GM12801 (cell line): ENCODE data around the gene TMEM150A.

ENCODE experiments used
- TF ChIP-seq, protein P1 (sequence below): IDR thresholded peaks from one replicate; pipeline ENCODE4 v1.5.1; 2011; ENCODE audit warnings: control low read depth; ENCODE audit not compliant: insufficient read length; ENCODE audit errors: extremely low read depth

Gene TMEM150A

GRCh38 chr2:85600235-85600575 is 2.3 kb downstream of the TMEM150A start:
- TF ChIP-seq, protein P1, sequence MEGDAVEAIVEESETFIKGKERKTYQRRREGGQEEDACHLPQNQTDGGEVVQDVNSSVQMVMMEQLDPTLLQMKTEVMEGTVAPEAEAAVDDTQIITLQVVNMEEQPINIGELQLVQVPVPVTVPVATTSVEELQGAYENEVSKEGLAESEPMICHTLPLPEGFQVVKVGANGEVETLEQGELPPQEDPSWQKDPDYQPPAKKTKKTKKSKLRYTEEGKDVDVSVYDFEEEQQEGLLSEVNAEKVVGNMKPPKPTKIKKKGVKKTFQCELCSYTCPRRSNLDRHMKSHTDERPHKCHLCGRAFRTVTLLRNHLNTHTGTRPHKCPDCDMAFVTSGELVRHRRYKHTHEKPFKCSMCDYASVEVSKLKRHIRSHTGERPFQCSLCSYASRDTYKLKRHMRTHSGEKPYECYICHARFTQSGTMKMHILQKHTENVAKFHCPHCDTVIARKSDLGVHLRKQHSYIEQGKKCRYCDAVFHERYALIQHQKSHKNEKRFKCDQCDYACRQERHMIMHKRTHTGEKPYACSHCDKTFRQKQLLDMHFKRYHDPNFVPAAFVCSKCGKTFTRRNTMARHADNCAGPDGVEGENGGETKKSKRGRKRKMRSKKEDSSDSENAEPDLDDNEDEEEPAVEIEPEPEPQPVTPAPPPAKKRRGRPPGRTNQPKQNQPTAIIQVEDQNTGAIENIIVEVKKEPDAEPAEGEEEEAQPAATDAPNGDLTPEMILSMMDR = no peak

- TF ChIP-seq, protein P1 = no peak
Measured at GRCh38 chr2:85599468-85600234, 2.8 kb downstream of the TMEM150A start.

GRCh38 chr2:85598594-85599340 is 3.7 kb downstream of the TMEM150A start:
- TF ChIP-seq, protein P1 = no peak

DNA sequence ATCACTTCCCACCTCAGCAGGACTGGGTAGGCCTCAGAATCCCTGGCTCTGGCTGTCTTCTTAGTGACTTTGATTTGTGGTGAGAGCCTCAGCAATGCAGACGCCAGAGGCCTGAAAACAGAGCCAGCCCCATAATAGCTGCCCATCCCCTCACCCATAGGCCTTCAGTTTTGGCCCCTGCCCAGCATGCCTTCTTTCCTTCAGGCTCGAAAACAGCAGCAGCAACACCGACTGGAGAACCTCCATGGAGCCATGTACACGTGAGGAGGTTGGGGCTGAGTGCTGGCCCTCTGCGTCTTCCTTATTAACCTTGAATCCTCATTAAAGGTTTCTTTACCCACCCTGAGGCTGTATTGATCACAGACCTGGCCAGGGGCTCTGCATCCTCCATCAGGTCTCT is 5.3 kb downstream of the TMEM150A start:
- TF ChIP-seq, protein P1 = no peak

DNA sequence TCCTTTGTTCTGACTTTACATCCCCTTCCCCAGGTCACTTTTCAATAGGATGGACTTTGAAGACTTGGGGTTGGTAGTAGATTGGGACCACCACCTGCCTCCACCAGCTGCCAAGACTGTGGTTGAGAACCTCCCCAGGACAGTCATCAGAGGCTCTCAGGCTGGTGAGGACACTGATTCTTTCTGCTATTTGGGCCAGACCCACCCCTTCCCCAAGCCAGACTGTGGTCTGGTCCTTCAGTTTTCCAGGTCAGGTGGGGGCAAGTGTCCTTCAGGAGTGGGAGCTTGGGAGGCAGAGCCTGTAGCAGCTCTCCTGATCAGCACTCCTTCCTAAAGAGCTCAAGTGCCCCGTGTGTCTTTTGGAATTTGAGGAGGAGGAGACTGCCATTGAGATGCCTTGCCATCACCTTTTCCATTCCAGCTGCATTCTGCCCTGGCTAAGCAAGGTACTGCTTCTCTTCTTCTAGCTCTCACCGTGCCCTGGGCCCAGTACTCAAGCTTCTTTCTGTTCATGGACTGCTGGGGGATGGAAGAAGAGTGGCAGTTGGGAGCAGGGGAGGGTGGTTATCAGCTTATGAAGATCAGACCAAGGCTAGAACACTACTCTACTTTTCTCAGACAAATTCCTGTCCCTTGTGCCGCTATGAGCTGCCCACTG is 5.9 kb downstream of the TMEM150A start:
- TF ChIP-seq, protein P1 = no peak

DNA sequence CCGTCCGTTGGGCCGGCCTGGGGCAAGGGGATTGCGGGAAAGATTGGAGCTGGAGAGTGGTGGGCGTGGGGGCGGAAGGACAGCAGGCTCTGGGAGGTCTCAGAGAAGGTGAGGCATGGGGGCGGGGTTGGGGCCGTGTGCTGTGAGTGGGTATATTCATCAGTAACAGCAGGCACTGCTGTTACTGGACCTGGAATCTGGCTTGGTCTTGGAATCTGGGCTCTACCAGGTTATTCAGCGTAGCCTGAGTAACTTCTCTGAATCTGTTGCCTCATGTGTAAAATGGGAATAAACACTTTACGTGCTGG is 6.5 kb downstream of the TMEM150A start:
- TF ChIP-seq, protein P1 = no peak

DNA sequence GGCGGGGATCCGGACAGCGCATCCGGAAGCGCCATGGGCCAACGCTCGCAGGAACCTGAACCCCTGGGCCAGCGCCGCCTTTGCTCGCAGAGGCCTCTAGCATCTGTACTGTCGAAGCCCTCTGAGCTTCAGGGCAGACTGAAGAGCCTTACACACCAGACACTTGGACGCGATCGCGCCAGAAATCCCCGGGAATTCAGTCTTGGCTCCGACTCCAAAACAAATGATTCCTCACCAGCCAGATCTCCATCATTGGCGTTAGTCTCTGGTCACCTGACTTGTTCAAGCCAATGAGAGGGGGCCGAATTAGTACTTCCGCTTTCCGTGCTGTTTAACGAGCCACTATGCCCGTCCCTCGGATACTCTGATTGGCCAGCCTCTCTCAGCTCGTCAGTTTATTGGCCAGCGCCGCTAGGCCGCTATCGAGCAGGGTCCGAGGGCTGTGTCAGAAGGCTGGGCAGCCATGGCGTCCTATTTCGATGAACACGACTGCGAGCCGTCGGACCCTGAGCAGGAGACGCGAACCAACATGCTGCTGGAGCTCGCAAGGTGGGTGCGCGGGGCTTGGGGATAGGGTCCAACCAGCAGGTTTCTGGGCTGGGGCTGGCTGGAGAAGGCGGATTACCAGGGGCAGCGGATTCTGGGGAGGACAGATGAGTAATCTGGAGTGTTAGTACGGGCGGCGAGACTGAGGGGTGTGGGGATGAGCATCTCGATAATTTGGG is 7.0 kb downstream of the TMEM150A start, which contains the start of gene RNF181:
Gene RNF181 (plus strand): TSS at position 445 of the 725 bp plus-strand sequence. CDS start 19 bp downstream, at position 464.
- TF ChIP-seq, protein P1 = no peak
